Measurements from ENCODE around the gene CA5B.
A peak's percentile ranks its signal among the peaks of the same experiment; 100 is the strongest.

Gene CA5B

DNA sequence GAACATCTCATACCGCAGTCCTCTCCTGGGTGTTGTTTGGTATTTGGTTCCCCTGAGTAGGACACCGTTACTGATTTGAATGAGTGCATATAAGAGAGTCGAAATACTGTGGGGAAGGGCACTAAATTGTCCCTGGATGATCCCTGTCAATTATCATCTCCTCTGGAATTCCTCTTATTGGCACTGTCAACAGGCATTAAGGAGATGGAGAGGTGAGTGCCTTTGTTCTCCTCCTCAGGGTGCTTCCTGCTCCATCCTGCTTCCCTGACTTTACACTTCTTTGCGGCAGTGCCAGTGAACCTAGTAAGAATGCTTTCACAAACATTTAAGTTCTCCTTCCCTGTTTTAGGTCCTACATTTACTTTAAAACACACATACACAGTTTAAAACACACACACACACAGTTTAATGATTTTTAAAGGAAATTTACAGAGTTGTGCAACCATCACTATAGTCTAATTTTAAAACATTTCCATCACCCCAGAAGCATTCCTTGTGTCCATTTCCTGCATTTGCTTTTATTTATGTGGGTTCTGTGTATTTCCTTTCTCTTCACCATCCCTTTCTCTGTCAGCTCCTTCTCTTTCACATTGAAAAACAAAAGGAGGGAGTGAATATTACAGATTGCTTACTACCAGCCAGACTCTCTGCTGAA, 31.4 kb downstream of the CA5B start:
- Mint-ChIP-seq H3K27me3 (no peaks in the 10 kb centered on the region), H3K36me3 (peaks cover 9% of the 10 kb centered on the region), H3K4me3 (no peak overlapping the region), H3K9me3 (no peaks in the 10 kb centered on the region), H3K27ac (no peak overlapping the region), H3K4me1 (peaks cover 18% of the 10 kb centered on the region)

DNA sequence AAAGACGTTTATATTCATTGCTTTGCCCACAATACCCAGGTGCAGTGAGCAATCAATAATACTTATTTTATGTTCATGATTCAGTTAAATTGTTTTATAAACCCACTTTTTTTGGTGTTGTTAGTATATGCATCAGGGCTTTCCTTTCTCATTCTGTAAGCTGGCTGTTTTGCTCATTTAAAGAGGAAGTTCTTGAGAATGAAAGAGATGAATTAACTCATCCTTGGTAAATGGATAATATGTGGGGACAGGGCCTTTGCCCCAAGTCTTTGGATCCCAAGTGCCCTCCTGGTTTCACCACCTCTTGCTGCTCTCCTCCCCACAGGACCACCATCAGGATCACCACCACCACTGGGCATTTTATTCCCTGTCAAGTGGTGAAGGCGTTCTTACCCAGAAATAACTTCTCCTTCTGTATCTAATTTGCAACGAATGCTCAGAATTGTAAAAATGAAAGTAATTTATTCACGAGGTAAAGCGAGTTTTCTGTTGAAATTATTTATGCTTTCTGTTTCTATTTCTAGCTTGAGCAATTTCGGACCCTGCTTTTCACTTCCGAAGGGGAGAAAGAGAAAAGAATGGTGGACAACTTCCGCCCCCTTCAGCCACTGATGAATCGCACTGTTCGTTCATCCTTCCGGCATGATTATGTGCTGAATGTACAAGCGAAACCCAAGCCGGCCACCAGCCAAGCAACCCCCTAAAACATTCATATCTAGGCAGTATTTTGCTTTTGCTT, 44.1 kb downstream of the CA5B start:
- Mint-ChIP-seq H3K36me3 (peaks cover 8% of the 10 kb centered on the region), H3K27me3 (no peaks in the 10 kb centered on the region), H3K9me3 (no peaks in the 10 kb centered on the region), H3K4me3 (peak overlapping the region; percentile 82), H3K4me1 (peaks cover 5% of the 10 kb centered on the region), H3K27ac (peak overlapping the region; percentile 96)

DNA sequence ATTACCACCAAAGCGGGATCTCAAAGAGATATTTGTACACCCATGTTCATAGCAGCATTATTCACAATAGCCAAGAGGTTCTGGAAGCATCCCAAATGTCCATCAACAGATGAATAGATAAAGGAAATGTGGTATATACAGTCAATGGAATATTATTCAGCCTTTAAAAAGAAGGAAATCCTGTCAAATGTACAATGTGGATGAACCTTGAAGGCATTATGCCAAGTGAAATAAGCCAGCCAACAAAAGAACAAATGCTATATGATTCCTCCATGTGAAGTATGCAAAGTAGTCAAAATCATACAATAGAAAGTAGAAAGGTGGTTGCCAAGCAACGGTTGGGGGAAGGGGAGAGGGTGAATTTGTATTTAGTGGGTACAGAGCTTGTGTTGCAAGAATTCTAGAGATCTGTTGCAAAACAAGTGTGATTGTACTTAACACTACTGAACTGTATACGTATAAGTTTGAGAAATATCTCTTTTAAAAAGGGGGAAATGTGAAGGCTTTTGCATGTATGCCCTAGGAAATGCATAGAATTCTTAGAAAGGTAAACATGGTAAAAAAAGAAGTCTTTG, 47.2 kb downstream of the CA5B start:
- Mint-ChIP-seq H3K9me3 (no peaks in the 10 kb centered on the region), H3K4me1 (peaks cover 11% of the 10 kb centered on the region), H3K36me3 (peaks cover 8% of the 10 kb centered on the region), H3K4me3 (no peak overlapping the region), H3K27ac (peak overlapping the region; percentile 51), H3K27me3 (no peaks in the 10 kb centered on the region)

DNA sequence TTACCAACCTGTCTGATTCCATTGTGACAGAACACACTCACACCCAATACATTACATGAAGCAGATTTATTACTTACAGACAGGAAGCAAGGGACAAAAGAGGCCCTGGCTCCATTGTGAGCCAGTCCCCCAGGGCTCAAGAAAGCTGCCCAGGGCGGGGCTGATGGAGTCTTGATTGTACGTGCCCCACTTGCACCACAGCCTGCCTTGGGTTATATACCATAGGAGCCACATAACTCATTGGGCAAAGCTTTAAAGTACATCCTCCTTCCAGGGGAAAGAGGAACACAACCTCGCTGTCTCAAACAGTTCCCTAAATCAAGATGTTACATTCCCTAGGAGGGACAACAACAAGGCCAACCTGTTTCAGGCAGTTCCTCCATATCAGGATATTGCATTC, 48.8 kb downstream of the CA5B start:
- Mint-ChIP-seq H3K36me3 (peaks cover 8% of the 10 kb centered on the region), H3K9me3 (no peaks in the 10 kb centered on the region), H3K27me3 (no peaks in the 10 kb centered on the region), H3K27ac (no peak overlapping the region), H3K4me3 (no peak overlapping the region), H3K4me1 (peaks cover 11% of the 10 kb centered on the region)

GRCh38 chrX:15789979-15790768, 52.1 kb downstream of the CA5B start, which contains the start of gene ZRSR2:
Gene ZRSR2, plus strand, starts transcription at chrX:15790484. Its CDS starts 12 bp downstream, at chrX:15790496.
- Mint-ChIP-seq H3K27ac (no peak within 1 kb of the TSS), H3K4me1 (peaks cover 30% of the 10 kb centered on the region), H3K4me3 (no peak within 1 kb of the TSS), H3K9me3 (no peaks in the 10 kb centered on the region), H3K36me3 (peaks cover 3% of the 10 kb centered on the region), H3K27me3 (no peaks in the 10 kb centered on the region)

GRCh38 chrX:15790769-15791290, 52.8 kb downstream of the CA5B start:
- Mint-ChIP-seq H3K27me3 (no peaks in the 10 kb centered on the region), H3K4me1 (peaks cover 35% of the 10 kb centered on the region), H3K27ac (no peak overlapping the region), H3K9me3 (no peaks in the 10 kb centered on the region), H3K36me3 (peaks cover 2% of the 10 kb centered on the region), H3K4me3 (no peak overlapping the region)

GRCh38 chrX:15797707-15798106, 59.6 kb downstream of the CA5B start:
- Mint-ChIP-seq H3K36me3 (peaks cover 4% of the 10 kb centered on the region), H3K9me3 (no peaks in the 10 kb centered on the region), H3K27me3 (no peaks in the 10 kb centered on the region), H3K4me1 (peaks cover 43% of the 10 kb centered on the region), H3K27ac (no peak overlapping the region), H3K4me3 (no peak overlapping the region)

GRCh38 chrX:15804563-15804962, 66.5 kb downstream of the CA5B start:
- Mint-ChIP-seq H3K27me3 (no peaks in the 10 kb centered on the region), H3K36me3 (peaks cover 9% of the 10 kb centered on the region), H3K9me3 (no peaks in the 10 kb centered on the region), H3K4me3 (no peak overlapping the region), H3K4me1 (peaks cover 4% of the 10 kb centered on the region), H3K27ac (no peak overlapping the region)

- H3K9me3 Mint-ChIP-seq: no peaks in the 10 kb centered on the region
- H3K27ac Mint-ChIP-seq: no peak overlapping the region
- peaks cover 7% of the 10 kb centered on the region for H3K4me1 Mint-ChIP-seq
- H3K27me3 Mint-ChIP-seq: no peaks in the 10 kb centered on the region
- peaks cover 9% of the 10 kb centered on the region for H3K36me3 Mint-ChIP-seq
- no peak overlapping the region for H3K4me3 Mint-ChIP-seq
Observed at GRCh38 chrX:15808254-15808653, 70.2 kb downstream of the CA5B start.

- H3K27me3 Mint-ChIP-seq: no peaks in the 10 kb centered on the region
- no peaks in the 10 kb centered on the region for H3K36me3 Mint-ChIP-seq
Observed at GRCh38 chrX:15812192-15812938, 74.3 kb downstream of the CA5B start.

GRCh38 chrX:15813416-15813815, 75.3 kb downstream of the CA5B start:
- Mint-ChIP-seq H3K36me3 (no peaks in the 10 kb centered on the region), H3K27ac (no peak overlapping the region), H3K27me3 (no peaks in the 10 kb centered on the region), H3K4me1 (peaks cover 32% of the 10 kb centered on the region), H3K4me3 (no peak overlapping the region), H3K9me3 (no peaks in the 10 kb centered on the region)

More at GRCh38 chrX:15812192-15812938, 74.3 kb downstream of the CA5B start:
- H3K4me3 Mint-ChIP-seq: no peak overlapping the region
- no peak overlapping the region for H3K27ac Mint-ChIP-seq
- peaks cover 31% of the 10 kb centered on the region for H3K4me1 Mint-ChIP-seq
- H3K9me3 Mint-ChIP-seq: no peaks in the 10 kb centered on the region

- Mint-ChIP-seq H3K27me3 (no peaks in the 10 kb centered on the region), H3K4me3 (no peak overlapping the region), H3K4me1 (peaks cover 33% of the 10 kb centered on the region), H3K36me3 (no peaks in the 10 kb centered on the region), H3K27ac (peak overlapping the region; percentile 30), H3K9me3 (no peaks in the 10 kb centered on the region)
Observed at GRCh38 chrX:15814771-15815365, 76.8 kb downstream of the CA5B start.

DNA sequence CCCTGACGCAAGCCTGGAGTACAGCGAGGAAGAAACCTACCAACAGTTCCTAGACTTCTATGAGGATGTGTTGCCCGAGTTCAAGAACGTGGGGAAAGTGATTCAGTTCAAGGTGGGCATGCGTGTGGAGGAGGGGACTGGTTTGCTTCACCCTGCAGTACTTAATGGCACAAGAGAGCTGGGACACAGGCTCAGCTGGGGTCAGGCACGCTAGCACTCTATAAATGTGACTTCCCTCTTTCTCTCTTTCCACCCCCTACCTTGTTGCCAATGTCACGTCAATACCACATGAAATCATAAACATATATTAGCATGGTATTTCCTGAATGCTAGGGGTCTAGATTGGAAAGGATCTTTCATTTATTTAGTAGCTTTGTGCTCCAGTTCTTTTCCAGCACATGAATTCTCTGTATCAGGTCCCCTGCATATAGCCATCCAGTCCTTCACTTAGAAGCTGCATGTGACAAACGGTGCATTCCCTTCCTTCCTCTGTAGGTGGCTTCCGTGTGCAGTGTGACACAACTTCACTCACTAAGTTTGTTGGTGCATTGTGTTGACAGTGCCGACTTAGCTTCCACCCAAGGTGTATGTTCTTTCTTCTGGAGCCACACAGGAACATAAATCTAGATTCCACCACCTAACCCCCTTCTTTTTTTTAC, 77.8 kb downstream of the CA5B start:
- Mint-ChIP-seq H3K9me3 (no peaks in the 10 kb centered on the region), H3K4me3 (no peak overlapping the region), H3K27ac (peak overlapping the region; percentile 23), H3K4me1 (peaks cover 40% of the 10 kb centered on the region), H3K36me3 (peaks cover 5% of the 10 kb centered on the region), H3K27me3 (no peaks in the 10 kb centered on the region)

DNA sequence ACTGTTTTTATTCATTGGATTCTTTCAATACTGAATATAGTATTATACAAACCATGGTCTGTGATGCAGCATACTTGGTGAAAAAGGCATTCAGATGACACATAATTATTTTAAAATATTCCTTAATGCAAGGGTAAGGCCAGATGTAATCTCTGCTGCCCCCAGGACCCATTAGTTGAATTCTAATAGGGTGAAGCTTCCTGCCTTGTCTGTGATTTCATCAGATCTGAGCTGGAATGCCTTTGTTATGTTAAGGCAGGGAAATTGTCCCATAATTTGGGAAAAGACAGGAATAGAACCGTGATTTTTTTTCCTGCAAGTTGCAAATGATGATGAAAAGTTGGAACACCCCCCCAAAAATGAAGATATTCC, 78.4 kb downstream of the CA5B start:
- Mint-ChIP-seq H3K9me3 (no peaks in the 10 kb centered on the region), H3K4me1 (peaks cover 40% of the 10 kb centered on the region), H3K27me3 (no peaks in the 10 kb centered on the region), H3K4me3 (no peak overlapping the region), H3K36me3 (peaks cover 6% of the 10 kb centered on the region), H3K27ac (peak overlapping the region; percentile 23)
